Hematopoietic multipotent progenitor cell (in vitro differentiated cells): ENCODE results near the gene FAM131A. TPM values are rescaled to one million over a fixed set of nuclear protein-coding genes. Genes with fewer than 3 reads are reported as not detected.
A peak's percentile ranks its signal among the peaks of the same experiment; 100 is the strongest.

Experiments used
- DNase-seq, 3 donors: peaks; one replicate each; pipeline ENCODE4 v3.0.0-alpha.2; 2011 to 2015; ENCODE audit warnings: low read depth in 2 of 3, low spot score in 2 of 3
- total RNA-seq: library from RNA; depleted of rRNA; stranded (reverse); fragments of >200 nt; gene quantifications from one replicate; pipeline ENCODE4 v1.2.3, GENCODE V29; 2012

FAM131A gene
- total RNA-seq, 1 donor, result 17.0 TPM

GRCh38 chr3:184354754-184355153, 17.4 kb downstream of the FAM131A start:
- no peak for DNase-seq

GRCh38 chr3:184355261-184356040, 18.1 kb downstream of the FAM131A start:
- DNase-seq, result no peak

- DNase-seq, result no peak
Measured at GRCh38 chr3:184357248-184358123, 20.1 kb downstream of the FAM131A start.

GRCh38 chr3:184358124-184358767, 20.8 kb downstream of the FAM131A start:
- DNase-seq, result no peak

GRCh38 chr3:184358921-184359350, 21.5 kb downstream of the FAM131A start:
- no peak for DNase-seq

- DNase-seq, result no peak
Measured at GRCh38 chr3:184359610-184360009, 22.2 kb downstream of the FAM131A start.

- DNase-seq, result no peak
Measured at GRCh38 chr3:184360070-184360928, 22.9 kb downstream of the FAM131A start.

- no peak for DNase-seq
Measured at GRCh38 chr3:184360929-184361531, 23.6 kb downstream of the FAM131A start.

- peak in 1 of 3 donors; percentile 20 for DNase-seq
Measured at GRCh38 chr3:184361532-184361931, 24.1 kb downstream of the FAM131A start, which contains the start of the genes CLCN2 and POLR2H. Gene CLCN2 (minus strand): TSS chr3:184361605. CDS start chr3:184361479, 126 bp downstream. Gene POLR2H (plus strand): TSS chr3:184361710. CDS start chr3:184363493, 1,783 bp downstream.

GRCh38 chr3:184361932-184362667, 24.7 kb downstream of the FAM131A start:
- peak; percentile 19 to 43 (median 28) for DNase-seq

- peak; percentile 85 to 97 (median 96) for DNase-seq
Measured at GRCh38 chr3:184362668-184363546, 25.5 kb downstream of the FAM131A start.

GRCh38 chr3:184366619-184367289, 29.4 kb downstream of the FAM131A start:
- DNase-seq, result no peak

GRCh38 chr3:184368116-184368515, 30.7 kb downstream of the FAM131A start:
- DNase-seq, result no peak

GRCh38 chr3:184368586-184369183, 31.3 kb downstream of the FAM131A start:
- DNase-seq, result no peak

- peak in 2 of 3 donors; percentile 82 to 90 for DNase-seq
Measured at GRCh38 chr3:184371570-184372018, 34.2 kb downstream of the FAM131A start.

- DNase-seq, result no peak
Measured at GRCh38 chr3:184372296-184372821, 35.0 kb downstream of the FAM131A start.

GRCh38 chr3:184372911-184373310, 35.5 kb downstream of the FAM131A start:
- DNase-seq, result no peak
